Ishikawa (cell line): Measurements from ENCODE around the gene CCR6.

Experiments used
- CEBPB ChIP-seq: IDR thresholded peaks from 2 replicates; pipeline ENCODE4 v1.6.1; 2012
- CREB1 ChIP-seq: IDR thresholded peaks from 2 replicates; pipeline ENCODE4 v1.6.1; 2012; ENCODE audit warnings: low read depth
- EGR1 ChIP-seq: IDR thresholded peaks from 2 replicates; pipeline ENCODE4 v1.6.1; 2012
- EP300 ChIP-seq: IDR thresholded peaks from 2 replicates; pipeline ENCODE4 v1.6.1; 2012; ENCODE audit warnings: borderline replicate concordance
- FOXM1 ChIP-seq: IDR thresholded peaks from 2 replicates; pipeline ENCODE4 v1.6.1; 2012; ENCODE audit warnings: low read depth, borderline replicate concordance
- MAX ChIP-seq: IDR thresholded peaks from 2 replicates; pipeline ENCODE4 v1.6.1; 2012
- NFIC ChIP-seq: IDR thresholded peaks from 2 replicates; pipeline ENCODE4 v1.6.1; 2012
- RAD21 ChIP-seq: IDR thresholded peaks from 2 replicates; pipeline ENCODE4 v1.6.1; 2012; ENCODE audit warnings: low read depth
- REST ChIP-seq: IDR thresholded peaks from 2 replicates; pipeline ENCODE4 v1.6.1; 2012; ENCODE audit warnings: low read depth, mild to moderate bottlenecking
- TAF1 ChIP-seq: IDR thresholded peaks from 2 replicates; pipeline ENCODE4 v1.6.1; 2012; ENCODE audit warnings: low read depth, mild to moderate bottlenecking
- TEAD4 ChIP-seq: IDR thresholded peaks from 2 replicates; pipeline ENCODE4 v1.6.1; 2012
- USF1 ChIP-seq: IDR thresholded peaks from 2 replicates; pipeline ENCODE4 v1.6.1; 2012
- YY1 ChIP-seq: IDR thresholded peaks from 2 replicates; pipeline ENCODE4 v1.6.1; 2012; ENCODE audit warnings: low read depth
- ZBTB7A ChIP-seq: IDR thresholded peaks from 2 replicates; pipeline ENCODE4 v1.6.1; 2012; ENCODE audit warnings: low read depth

GRCh38 chr6:167150941-167151549, 28.1 kb downstream of the CCR6 start:
- TF ChIP-seq YY1, result no peak
- TF ChIP-seq NFIC, result no peak
- no peak for TF ChIP-seq TEAD4
- TF ChIP-seq USF1, result no peak
- no peak for TF ChIP-seq TAF1
- no peak for TF ChIP-seq REST
- no peak for TF ChIP-seq EGR1
- no peak for TF ChIP-seq ZBTB7A
- no peak for TF ChIP-seq MAX
- no peak for TF ChIP-seq RAD21
- no peak for TF ChIP-seq EP300
- no peak for TF ChIP-seq CEBPB
- no peak for TF ChIP-seq FOXM1
- TF ChIP-seq CREB1, result no peak
